Kidney (tissue), 14 donors: ENCODE data around the gene PDE1A. TPM values are rescaled to one million over a fixed set of nuclear protein-coding genes. Genes with fewer than 3 reads are reported as not detected.
A peak's percentile ranks its signal among the peaks of the same experiment; 100 is the strongest.

ENCODE experiments used
- DNase-seq, 5 donors: peaks; one replicate each; pipeline ENCODE4 v3.0.0-alpha.2; 2013 to 2020
- FAIRE-seq: peaks from 2 replicates; lab custom pipeline; 2012; peaks lifted over from hg19 to GRCh38; lab: Jason Lieb, UNC
- H3K27ac ChIP-seq, 2 donors: one replicate each; pipeline ENCODE4 v1.7.0; 2013; ENCODE audit warnings: low read depth in 2 of 2, low read length in 2 of 2, inconsistent platforms in 1 of 2
- H3K27me3 ChIP-seq: one replicate; pipeline ENCODE4 v1.7.1; 2013; ENCODE audit warnings: low read length, inconsistent platforms; ENCODE audit not compliant: control insufficient read depth, insufficient read depth
- H3K36me3 ChIP-seq, 3 donors: one replicate each; pipeline versions ENCODE4 v1.7.0 to v1.7.1; 2013; ENCODE audit warnings: low read length in 3 of 3, control low read depth in 1 of 3, inconsistent platforms in 1 of 3; ENCODE audit not compliant: insufficient read depth in 3 of 3, control insufficient read depth in 2 of 3
- H3K4me1 ChIP-seq, 3 donors: one replicate each; pipeline versions ENCODE4 v1.7.0 to v1.7.1; 2013; ENCODE audit warnings: low read length in 3 of 3, inconsistent platforms in 1 of 3, low read depth in 1 of 3; ENCODE audit not compliant: control insufficient read depth in 2 of 3, insufficient read depth in 2 of 3
- H3K4me3 ChIP-seq, 3 donors: one replicate each; pipeline versions ENCODE4 v1.7.0 to v1.8.1; 2013; ENCODE audit warnings: low read length in 3 of 3, control low read depth in 1 of 3, inconsistent platforms in 1 of 3
- H3K9ac ChIP-seq, 3 donors: one replicate each; pipeline versions ENCODE4 v1.7.0 to v1.7.1; 2013; ENCODE audit warnings: low read length in 3 of 3, control low read depth in 1 of 3, inconsistent platforms in 1 of 3
- H3K9me3 ChIP-seq, 3 donors: one replicate each; pipeline versions ENCODE4 v1.7.0 to v1.7.1; 2013; ENCODE audit warnings: low read length in 3 of 3, control low read depth in 1 of 3, inconsistent platforms in 1 of 3; ENCODE audit not compliant: control insufficient read depth in 2 of 3, insufficient read depth in 1 of 3
- CTCF ChIP-seq: IDR thresholded peaks from 3 replicates; pipeline ENCODE4 v1.5.1; 2012; ENCODE audit warnings: mild to moderate bottlenecking, moderate library complexity, borderline replicate concordance; ENCODE audit not compliant: insufficient read depth; ENCODE audit errors: extremely low read depth
- intact Hi-C: fragments of 100-400 bp; cut with DNase I; formaldehyde crosslinking; loops from one replicate; pipeline ENCODE4 v1.11.1; 2022
- polyA plus RNA-seq: library from polyadenylated mRNA; stranded (reverse); fragments of 350-450 nt; fragmentation: Illumina TruSeq; extraction: RNeasy Lipid Tissue Mini Kit (QIAGEN cat#74804); gene quantifications from one replicate; pipeline ENCODE4 v1.2.3, GENCODE V29; 2014; ENCODE audit warnings: low read depth, low replicate concordance; ENCODE audit not compliant: insufficient read depth
- total RNA-seq: library from RNA; stranded (reverse); fragmentation: NEBNext Ultra II Directional; extraction: Animal tissue kit (Norgen Biotek cat#: 25700); gene quantifications from one replicate; pipeline ENCODE4 v1.2.1, GENCODE V29; 2021
- donor health status: control.
- donor health status: control.
- donor health status: control.
- donor health status: control.
- donor health status: control.
- donor health status: DM: yes; HTN: yes; CAD: no.
- donor health status: Normal renal cell carcinoma (clear cell type).

The PDE1A gene
- total and polyA plus RNA-seq, 2 donors from 2014 or later, result 40.4 to 70.5 TPM

- H3K4me3 ChIP-seq, result no peak overlapping the region
- no peaks in the 10 kb centered on the region for H3K4me1 ChIP-seq
- intact Hi-C loops, result no loop called here
- H3K27me3 ChIP-seq, result no peaks in the 10 kb centered on the region
- H3K36me3 ChIP-seq, result no peaks in the 10 kb centered on the region
- FAIRE-seq (no peak), DNase-seq (no peak)
- no peaks in the 10 kb centered on the region for H3K9me3 ChIP-seq
- no peak overlapping the region for H3K27ac ChIP-seq
- H3K9ac ChIP-seq, result no peak overlapping the region
- TF ChIP-seq CTCF, result no peak
Measured at GRCh38 chr2:182191061-182191460, 235.8 kb downstream of the PDE1A start.

- H3K4me1 ChIP-seq, result no peaks in the 10 kb centered on the region
- H3K9ac ChIP-seq, result no peak overlapping the region
- no peaks in the 10 kb centered on the region for H3K27me3 ChIP-seq
- H3K36me3 ChIP-seq, result no peaks in the 10 kb centered on the region
- H3K27ac ChIP-seq, result no peak overlapping the region
- no peak overlapping the region for H3K4me3 ChIP-seq
- FAIRE-seq (no peak), DNase-seq (no peak)
- TF ChIP-seq CTCF, result no peak
- H3K9me3 ChIP-seq, result peaks cover 0 to 2% (median 0%) of the 10 kb centered on the region in 3 donors
- intact Hi-C loops, result loop anchor here (5.0 kb wide), 1 partner anchor 465 kb away; no protein-coding TSS in a partner anchor
Measured at GRCh38 chr2:182187130-182187529, 239.7 kb downstream of the PDE1A start.

GRCh38 chr2:182186132-182186735, 240.6 kb downstream of the PDE1A start:
- peaks cover 0 to 2% (median 0%) of the 10 kb centered on the region in 3 donors for H3K9me3 ChIP-seq
- H3K27me3 ChIP-seq, result no peaks in the 10 kb centered on the region
- no peaks in the 10 kb centered on the region for H3K36me3 ChIP-seq
- intact Hi-C loops, result loop anchor here (5.0 kb wide), 1 partner anchor 466 kb away; no protein-coding TSS in a partner anchor
- no peak overlapping the region for H3K27ac ChIP-seq
- H3K4me1 ChIP-seq, result no peaks in the 10 kb centered on the region
- peak; percentile 96 for FAIRE-seq
- peak in 2 of 5 donors; percentile 51 to 62 for DNase-seq
- H3K9ac ChIP-seq, result no peak overlapping the region
- peak; percentile 73 for TF ChIP-seq CTCF
- no peak overlapping the region for H3K4me3 ChIP-seq
